K562 (cell line): ENCODE results near the gene C13orf46. TPM values are rescaled to one million over a fixed set of nuclear protein-coding genes. Genes with fewer than 3 reads are reported as not detected.

Experiments used
- CTBP1 ChIP-seq: fragments of 450-650 bp; IDR thresholded peaks from 2 replicates; pipeline ENCODE4 v1.6.1; 2016; ENCODE audit warnings: borderline replicate concordance
- NFXL1 ChIP-seq: fragments of 450-650 bp; formaldehyde crosslinking; IDR thresholded peaks from 2 replicates; pipeline ENCODE4 v1.4.0; 2021; ENCODE audit warnings: mild to moderate bottlenecking
- SNAPC5 ChIP-seq: fragments of 250-450 bp; sonication (Bioruptor Pico); IDR thresholded peaks from 2 replicates; pipeline ENCODE4 v1.8.0; 2021; ENCODE audit warnings: moderate library complexity, mild to moderate bottlenecking, inconsistent platforms
- TCF7 ChIP-seq: sonication (generic); IDR thresholded peaks from 2 replicates; pipeline ENCODE4 v1.6.1; 2016; ENCODE audit warnings: antibody characterized with exemption, borderline replicate concordance
- ZNF407 ChIP-seq: fragments of 450-650 bp; IDR thresholded peaks from 2 replicates; pipeline ENCODE4 v1.6.1; 2016; ENCODE audit warnings: low read depth
- ZNF740 ChIP-seq, 3 experiments: fragments of 200-800 bp in 1 of 3; sonication (Bioruptor generic) in 1 of 3; sonication (generic) in 1 of 3; formaldehyde crosslinking in 1 of 3; IDR thresholded peaks; 2 replicates each; pipeline versions ENCODE4 v1.6.1 to v1.8.0; 2016 to 2022; ENCODE audit warnings: mild to moderate bottlenecking in 2 of 3, missing compliant biosample characterization in 2 of 3, missing genetic modification characterization in 2 of 3, missing genetic modification reagents in 1 of 3
- polyA plus RNA-seq, 8 experiments: library from polyadenylated mRNA; depleted of rRNA in 4 of 8; stranded (reverse) in 5 of 8; unstranded in 3 of 8; fragments of >200 nt; fragmentation: Nextera tagmentation in 2 of 8; fragmentation: Illumina TruSeq in 1 of 8; extraction: Ambion mirVana in 2 of 8; extraction: Trizol in 1 of 8; gene quantifications; 2 replicates each; pipeline versions ENCODE4 v1.2.1 to v1.2.3, GENCODE V29; 2011 to 2014; ENCODE audit warnings: inconsistent platforms in 1 of 8, missing spikeins in 1 of 8
- total RNA-seq, 7 experiments: library from RNA; depleted of rRNA in 6 of 7; stranded (reverse); fragments of >200 nt in 6 of 7; fragmentation: Illumina TruSeq in 2 of 7; extraction: Trizol in 2 of 7; gene quantifications; 2 replicates each; pipeline versions ENCODE4 v1.2.1 to v1.2.3, GENCODE V29; 2011 to 2021; ENCODE audit warnings: low replicate concordance in 1 of 7
- TF ChIP-seq, protein P1 (sequence below): fragments of 450-650 bp; IDR thresholded peaks from 2 replicates; pipeline ENCODE4 v1.6.1; 2016; ENCODE audit warnings: missing biosample characterization, missing genetic modification characterization

C13orf46 gene
- total and polyA plus RNA-seq, 9 of the 15 experiments (the other 6 are each of a cell fraction or from before 2014, with no cell fraction given), result 0.04 to 0.24 (median 0.05) TPM; not detected in 4

DNA sequence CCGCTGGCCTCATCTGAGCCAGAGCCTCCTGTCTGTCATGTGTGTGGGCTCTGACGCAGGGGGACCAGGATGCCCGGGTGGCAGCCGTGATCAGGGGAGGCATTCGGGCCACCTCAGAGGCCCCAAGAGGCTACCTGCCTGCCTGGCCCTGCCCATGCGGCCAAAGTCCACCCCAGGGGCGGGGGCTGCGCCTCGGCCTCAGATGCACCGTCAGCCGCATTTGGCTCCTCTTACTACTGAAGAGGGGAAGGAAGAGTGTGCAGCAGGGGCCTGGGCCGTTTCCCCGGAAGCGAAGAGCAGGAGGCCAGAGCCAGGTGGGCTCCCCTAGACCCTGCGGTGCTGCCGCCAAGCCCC is 34.0 kb downstream of the C13orf46 start (continued):
- TF ChIP-seq ZNF407, result no peak
- no peak for TF ChIP-seq TCF7
- no peak for TF ChIP-seq SNAPC5 (CRISPR knock-in tag)
- TF ChIP-seq CTBP1, result no peak
- TF ChIP-seq, protein P1, sequence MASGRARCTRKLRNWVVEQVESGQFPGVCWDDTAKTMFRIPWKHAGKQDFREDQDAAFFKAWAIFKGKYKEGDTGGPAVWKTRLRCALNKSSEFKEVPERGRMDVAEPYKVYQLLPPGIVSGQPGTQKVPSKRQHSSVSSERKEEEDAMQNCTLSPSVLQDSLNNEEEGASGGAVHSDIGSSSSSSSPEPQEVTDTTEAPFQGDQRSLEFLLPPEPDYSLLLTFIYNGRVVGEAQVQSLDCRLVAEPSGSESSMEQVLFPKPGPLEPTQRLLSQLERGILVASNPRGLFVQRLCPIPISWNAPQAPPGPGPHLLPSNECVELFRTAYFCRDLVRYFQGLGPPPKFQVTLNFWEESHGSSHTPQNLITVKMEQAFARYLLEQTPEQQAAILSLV (tag), result no peak
- TF ChIP-seq NFXL1 (CRISPR knock-in tag), result no peak
- TF ChIP-seq ZNF740 (CRISPR knock-in tag; IDR thresholded peaks at IDR 0.05), result no peak
- TF ChIP-seq ZNF740 (tag; IDR thresholded peaks at IDR 0.05), result no peak
- TF ChIP-seq, all 486 proteins: peak for 0
